Right renal pelvis (tissue), 4 donors: Measurements from ENCODE around the gene MFAP1. TPM values are rescaled to one million over a fixed set of nuclear protein-coding genes. Genes with fewer than 3 reads are reported as not detected.
A peak's percentile ranks its signal among the peaks of the same experiment; 100 is the strongest.
"Not testable (repeated sequence)": the region's sequence is repeated elsewhere in the genome, so short reads cannot be mapped to it uniquely, and the experiment has no call there.

Experiments used
- DNase-seq, 4 donors: peaks; one replicate each; pipeline ENCODE4 v3.0.0-alpha.2; 2013; ENCODE audit warnings: low read depth in 4 of 4, low spot score in 3 of 4, missing footprints in 1 of 4
- polyA plus RNA-seq, 4 donors: library from polyadenylated mRNA; unstranded; fragments of 120-200 nt; gene quantifications; one replicate each; pipeline ENCODE4 v1.2.1, GENCODE V29; 2013; ENCODE audit not compliant: insufficient read length in 4 of 4

Gene MFAP1, protein sequence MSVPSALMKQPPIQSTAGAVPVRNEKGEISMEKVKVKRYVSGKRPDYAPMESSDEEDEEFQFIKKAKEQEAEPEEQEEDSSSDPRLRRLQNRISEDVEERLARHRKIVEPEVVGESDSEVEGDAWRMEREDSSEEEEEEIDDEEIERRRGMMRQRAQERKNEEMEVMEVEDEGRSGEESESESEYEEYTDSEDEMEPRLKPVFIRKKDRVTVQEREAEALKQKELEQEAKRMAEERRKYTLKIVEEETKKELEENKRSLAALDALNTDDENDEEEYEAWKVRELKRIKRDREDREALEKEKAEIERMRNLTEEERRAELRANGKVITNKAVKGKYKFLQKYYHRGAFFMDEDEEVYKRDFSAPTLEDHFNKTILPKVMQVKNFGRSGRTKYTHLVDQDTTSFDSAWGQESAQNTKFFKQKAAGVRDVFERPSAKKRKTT
- 10 to 100 TPM; 63.6 to 69.5 (median 67.2) TPM for polyA plus RNA-seq

DNA sequence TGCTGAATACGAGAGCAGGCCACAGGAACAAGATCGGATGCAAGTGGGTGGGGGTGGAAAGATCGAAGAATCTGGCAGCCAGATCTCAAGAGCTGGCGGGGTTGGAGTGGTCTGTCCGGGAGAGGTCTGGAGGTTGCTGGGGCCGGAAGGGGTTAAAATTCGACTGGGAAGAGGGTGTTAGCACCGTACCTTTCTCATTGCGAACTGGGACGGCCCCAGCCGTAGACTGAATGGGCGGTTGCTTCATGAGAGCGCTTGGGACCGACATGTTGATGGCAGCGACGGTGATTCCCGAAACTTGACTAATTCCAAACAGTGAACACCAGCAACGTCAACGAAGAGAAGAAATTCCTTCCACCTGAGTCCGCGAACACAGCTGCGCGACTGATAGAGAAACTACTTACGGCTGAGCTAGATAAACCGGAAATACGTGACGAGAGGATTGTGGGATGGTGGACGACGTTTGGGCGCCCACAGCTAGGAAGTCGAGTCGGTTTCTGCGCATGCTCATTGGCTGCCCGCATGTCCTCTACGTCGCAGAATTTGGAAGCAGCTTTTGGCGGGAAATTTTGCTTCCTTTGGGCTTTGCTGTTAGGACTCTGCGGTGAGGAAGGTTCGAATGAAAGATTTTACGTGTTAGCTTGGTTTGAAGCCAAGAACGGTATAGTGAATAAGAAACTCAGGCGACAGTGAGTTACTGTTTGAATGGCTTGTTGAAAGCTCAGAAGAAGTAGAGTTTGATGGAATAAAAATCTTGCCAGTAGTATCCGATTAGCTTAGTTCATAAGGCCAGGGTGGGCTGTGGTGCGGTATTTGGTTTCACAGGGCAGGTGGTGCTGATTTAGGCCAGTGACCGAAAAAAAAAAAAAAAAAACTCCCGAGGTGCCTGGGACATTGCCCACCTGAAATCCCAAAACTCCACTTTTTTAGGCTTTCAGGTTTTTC, at the start of gene MFAP1:
Gene MFAP1, minus strand, starts transcription at position 389 of the 945 bp plus-strand sequence. Its CDS starts 121 bp downstream, at position 268.
- peak; percentile 89 to 93 (median 92) for DNase-seq

DNA sequence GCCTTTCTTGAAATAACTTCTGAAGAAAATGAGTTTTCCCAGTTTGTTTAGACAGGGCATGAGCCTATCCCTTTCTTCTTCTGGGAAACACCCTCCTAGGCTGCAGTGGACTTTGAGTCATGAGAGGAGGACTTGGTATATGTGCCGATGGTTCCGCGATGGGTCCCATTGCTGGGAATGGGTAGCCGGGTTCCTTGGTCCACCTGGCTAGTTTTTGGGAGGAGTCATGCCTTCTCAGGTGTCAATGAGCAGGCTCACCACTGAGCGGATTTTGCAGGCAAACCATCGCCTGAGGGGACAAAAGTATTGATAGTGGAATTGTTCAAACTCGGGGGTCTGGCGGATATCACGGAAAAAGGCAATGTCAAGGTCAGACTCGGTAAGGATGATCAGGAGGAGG, 49.2 kb upstream of the MFAP1 start:
- DNase-seq, result no peak

DNA sequence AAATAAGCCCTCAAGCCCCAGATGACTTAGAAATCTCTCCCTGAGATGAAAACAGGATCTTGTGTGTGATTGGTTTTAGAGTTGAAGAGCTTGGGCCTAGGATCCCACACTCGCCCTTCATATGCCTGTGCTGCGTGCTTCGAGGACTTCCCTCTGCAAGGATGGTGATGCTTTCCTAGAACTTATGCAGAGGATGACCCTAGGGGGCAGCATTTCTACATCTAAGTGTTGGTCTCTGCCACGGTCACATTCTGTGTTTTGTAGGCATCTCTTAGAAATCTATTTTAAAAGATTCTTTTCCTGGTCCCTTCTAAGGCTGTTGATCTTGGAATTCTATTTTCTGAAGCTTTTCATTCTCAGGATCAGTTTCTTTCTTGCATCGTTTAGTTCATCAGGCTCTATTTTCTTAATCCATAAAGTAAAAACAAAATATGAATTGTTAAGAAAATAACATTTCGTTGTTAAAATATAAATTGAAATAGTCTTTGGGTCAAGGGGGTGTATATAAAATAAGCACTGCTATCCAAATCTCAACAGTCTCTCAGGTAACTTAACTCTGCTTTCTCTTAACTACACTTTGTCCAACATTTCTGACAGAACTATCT, 48.0 kb upstream of the MFAP1 start:
- DNase-seq, result peak; percentile 44 to 61 (median 52)

DNA sequence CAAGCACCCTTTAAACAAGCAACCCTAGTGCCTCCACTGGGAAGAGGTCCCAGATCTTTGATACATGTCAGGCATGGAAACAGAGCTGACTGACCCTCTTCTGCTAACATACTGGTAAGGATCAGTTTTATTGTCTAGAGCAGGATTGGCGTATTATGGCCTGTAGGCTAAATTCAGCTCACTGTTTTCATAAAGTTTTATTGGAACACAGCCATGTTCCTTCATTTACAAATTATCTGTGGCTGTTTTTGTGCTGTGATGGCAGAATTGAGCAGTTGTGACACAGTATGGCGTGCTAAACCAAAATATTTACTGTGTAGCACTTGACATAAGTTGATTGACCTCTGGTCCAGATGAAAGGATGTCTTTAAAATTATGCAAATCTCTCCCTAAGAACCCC, 47.3 kb upstream of the MFAP1 start:
- DNase-seq, result no peak

DNA sequence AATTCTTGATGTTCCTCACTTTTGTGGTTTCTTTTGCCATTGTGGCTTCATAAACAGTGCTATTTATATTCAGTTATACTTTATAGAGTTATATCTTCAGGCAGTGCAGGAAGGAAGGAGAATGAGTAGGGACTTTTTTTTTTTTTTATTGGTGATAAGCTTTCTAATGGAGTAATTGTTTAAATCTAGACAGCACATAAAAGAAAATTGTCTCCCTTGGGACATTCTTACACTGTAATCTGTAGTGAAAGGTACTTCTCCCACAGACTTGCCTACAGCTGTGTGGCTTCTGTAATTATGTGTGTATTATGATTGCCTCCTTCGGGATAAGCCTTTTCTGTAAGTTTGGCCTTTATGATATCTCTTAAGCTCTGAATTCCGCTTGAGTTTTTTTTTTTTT, 43.9 kb upstream of the MFAP1 start:
- no peak for DNase-seq

DNA sequence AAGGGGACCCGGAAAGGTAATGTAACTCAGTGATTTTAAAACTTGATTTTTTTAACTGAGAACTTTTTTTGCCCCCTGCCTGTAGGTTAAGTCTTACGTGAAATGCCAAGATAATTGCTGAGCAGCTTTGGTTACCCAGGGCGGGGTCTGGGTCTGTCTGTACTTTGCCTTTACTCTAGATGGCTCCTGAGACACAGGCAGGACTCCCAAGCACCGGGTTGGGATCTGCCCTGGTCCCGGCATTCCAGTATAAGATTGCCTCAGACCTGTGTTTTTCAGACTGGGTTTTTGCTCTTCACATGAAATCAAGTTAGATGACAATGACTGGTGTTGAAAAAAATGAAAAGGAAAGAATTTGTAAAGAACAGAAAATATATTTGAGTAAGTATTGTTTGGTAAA, 42.6 kb upstream of the MFAP1 start:
- no peak for DNase-seq

DNA sequence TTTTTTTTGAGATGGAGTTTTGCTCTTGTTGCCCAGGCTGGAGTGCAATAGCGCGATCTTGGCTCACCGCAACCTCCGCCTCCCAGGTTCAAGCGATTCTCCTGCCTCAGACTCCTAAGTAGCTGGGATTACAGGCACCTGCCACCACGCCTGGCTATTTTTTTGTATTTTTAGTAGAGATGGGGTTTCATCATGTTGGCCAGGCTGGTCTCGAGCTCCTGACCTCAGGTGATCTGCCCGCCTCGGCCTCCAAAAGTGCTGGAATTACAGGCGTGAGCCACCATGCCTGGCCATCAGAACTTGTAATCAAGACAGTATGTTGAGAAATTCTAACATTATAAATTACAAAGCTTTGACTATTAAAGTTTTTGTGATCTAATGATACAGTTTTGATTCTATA, 42.1 kb upstream of the MFAP1 start:
- DNase-seq, result not testable (repeated sequence)

DNA sequence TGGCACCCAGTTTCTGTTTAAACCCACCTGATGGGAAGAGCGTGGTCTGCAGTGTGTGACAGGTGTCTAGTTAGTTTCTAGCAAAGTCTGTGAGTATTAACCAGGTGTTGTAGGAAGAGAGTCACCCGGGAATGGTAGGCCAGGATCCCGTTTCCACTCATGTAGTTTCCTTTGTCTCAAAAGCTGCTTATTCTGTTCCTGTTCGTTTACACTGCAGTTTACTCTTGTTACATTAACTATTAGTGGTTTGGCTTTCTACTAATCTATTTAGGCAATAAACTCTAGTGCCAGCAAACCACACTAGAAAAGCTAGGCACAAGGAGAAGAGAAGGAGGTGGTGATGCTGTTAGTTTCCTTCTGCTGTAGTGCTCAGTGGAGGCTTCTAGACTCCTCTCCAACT, 35.1 kb upstream of the MFAP1 start:
- DNase-seq, result no peak

DNA sequence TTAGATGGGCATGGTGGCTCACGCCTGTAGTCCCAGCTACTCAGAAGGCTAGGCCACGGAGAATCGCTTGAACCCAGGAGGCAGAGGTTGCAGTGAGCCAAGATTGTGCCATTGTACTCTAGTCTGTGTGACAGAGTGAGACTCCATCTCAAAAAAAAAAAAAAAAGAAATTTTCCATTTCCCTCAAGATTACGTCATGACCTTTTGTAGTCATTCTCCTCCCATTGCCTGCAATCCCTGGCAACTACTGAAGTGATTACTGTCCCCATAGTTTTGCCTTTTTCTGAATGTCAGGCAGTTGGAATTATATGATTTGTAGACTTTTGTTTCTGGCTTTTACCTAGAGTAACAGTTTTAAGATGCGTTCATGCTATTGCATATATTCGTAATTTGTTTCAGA, 30.3 kb upstream of the MFAP1 start:
- DNase-seq, result no peak

DNA sequence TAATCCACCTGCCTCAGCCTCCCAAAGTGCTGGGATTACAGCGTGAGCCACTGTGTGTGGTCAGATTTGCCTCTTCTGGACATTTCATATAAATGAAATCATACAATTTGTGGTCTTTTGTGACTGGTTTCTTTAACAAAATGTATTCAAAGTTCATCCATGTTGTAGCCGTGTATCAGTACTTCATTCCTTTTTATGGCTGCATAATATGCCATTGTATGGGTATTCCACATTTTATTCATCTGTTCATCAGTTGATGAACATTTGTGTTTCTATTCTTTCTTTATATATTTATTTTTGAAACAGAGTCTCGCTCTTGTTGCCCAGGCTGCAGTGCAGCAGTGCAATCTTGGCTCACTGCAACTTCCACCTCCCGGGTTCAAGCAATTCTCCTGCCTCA, 28.1 kb upstream of the MFAP1 start:
- DNase-seq, result no peak

DNA sequence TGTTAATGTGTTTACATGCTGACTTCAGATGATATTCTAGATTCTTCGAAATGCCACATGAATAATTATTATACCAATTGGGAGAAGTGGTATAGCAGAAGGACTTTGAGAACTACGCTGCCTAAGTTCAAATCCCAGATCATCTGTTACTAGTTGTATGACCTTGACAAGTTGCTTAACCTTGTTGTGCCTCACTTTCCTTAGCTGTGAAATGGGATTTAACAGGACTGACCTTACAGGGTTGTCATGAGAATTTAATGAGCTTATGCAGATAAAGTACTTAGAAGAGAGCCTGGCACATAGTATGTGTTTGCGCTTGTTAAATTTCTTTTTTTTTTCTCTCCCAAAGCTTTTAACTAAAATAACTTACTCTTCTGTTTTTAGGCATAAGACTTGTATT, 26.8 kb upstream of the MFAP1 start:
- DNase-seq, result no peak

DNA sequence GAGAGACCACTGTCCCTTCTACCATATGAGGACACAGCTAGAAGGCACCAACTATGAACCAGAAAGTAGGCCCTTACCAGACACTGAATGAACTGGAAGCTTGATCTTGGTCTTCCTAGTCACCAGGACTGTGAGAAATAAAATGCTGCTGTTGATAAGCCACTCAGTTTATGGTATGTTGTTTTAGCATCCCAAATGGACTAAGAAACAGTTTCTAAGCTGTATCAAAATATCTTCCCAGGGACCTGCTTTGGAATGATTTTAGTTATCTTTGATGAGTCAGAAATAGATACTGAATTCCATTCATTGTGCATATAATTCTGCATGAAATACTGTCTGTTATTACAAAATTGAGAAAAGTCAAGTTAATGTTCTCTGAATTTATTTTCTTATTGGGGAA, 20.9 kb upstream of the MFAP1 start:
- no peak for DNase-seq

DNA sequence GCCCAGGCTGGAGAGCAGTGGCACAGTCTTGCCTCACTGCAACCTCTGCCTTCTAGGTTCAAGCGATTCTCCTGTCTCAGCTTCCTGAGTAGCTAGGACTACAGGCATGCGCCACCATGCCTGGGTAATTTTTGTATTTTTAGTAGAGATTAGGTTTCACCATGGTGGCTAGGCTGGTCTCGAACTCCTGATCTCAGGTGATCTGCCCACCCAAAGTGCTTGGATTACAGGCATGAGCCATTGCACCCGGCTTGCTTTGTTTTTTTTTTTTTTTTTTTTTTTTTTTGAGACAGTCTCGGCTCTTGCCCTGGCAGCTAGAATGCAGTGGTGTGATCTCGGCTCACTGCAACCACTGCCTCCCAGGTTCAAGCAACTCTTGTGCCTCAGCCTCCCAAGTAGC, 8.0 kb upstream of the MFAP1 start:
- not testable (repeated sequence) for DNase-seq

DNA sequence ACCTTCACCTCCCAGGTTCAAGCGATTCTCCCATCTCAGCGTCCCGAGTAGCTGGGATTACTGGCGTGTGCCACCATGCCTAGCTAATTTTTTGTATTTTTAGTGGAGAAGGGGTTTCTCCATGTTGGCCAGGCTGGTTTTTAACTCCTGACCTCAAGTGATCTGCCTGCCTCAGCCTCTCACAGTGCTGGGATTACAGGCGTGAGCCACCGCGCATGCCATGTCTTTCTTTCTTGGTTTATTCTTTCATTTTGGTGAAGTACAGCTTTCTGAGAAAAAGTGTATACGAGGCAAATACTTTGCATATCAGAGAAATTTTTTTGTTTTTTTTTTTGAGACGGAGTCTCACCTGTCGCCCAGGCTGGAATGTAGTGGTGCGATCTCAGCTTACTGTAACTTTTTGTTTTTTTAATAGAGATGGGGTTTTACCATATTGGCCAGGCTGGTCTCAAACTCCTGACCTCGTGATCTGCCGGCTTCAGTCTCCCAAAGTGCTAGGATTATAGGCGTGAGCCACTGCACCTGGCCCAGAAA, 7.1 kb upstream of the MFAP1 start:
- DNase-seq, result not testable (repeated sequence)

DNA sequence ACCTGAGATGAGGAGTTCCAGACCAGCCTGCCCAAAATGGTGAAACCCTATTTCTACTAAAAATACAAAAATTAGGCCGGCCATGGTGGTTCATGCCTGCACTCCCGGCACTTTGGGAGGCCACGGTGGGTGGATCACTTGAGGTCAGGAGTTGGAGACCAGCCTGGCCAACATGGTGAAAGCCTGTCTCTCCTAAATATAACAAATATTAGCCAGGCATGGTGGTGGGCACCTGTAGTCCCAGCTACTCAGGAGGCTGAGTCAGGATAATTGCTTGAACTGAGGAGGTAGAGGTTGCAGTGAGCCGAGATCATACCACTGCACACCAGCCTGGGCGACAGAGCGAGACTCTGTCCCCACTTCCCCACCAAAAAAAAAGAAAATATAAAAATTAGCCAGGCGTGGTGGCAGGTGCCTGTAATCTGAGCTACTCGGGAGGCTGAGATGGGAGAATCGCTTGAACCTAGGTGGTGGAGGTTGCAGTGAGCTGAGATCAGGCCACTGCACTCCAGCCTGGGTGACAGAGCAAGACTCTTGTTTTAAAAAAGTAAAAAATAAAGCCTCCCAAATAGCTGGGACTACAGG, 6.3 kb upstream of the MFAP1 start:
- DNase-seq, result not testable (repeated sequence)

DNA sequence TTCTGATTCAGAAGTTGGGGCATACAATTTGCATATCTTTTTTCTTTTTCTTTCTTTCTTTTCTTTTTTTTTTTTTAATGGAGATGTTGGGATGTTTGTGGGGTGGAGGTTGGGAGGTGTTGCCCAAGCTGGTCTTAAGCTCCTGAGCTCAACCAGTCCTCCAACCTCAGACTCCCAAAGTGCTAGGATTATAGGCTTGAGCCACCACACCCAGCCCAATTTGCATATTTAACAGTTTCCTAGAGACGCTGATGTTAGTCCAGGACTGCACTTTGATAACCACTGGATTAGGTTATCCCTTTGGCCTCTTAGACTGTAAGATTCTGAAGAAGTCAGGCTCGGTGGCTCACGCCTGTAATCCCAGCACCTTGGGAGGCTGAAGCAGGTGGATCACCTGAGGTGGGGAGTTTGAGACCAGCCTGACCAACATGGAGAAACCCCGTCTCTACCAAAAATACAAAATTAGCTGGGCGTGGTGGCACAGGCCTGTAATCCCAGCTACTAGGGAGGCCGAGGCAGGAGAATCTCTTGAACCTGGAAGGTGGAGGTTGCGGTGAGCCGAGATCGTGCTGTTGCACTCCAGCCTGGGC, 5.6 kb upstream of the MFAP1 start:
- DNase-seq, result not testable (repeated sequence)

DNA sequence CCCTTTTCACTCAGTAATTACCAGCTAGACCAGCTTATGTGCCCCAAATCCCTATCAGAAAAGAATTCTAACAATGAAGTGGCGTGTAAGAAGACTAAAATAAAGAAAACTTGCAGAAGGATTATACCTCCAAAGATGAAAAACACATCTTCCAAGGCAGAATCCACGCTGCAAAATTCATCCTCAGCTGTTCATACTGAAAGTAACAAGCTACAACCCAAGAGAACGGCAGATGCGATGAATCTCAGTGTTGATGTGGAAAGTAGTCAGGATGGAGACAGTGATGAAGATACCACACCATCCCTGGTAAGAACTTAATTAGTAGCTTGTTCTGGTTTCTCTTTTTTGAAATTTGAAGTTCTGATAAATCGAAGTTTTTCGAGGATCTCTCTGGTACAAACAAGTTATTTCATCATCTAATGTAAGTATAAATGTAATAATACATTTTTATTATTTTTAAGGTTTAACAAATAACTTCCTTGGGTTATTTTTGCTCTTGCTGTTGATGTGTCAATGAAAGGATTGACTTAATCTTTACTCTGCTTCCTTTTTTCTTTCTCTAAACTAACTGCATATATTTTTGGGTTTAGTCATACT, 3.7 kb upstream of the MFAP1 start:
- no peak for DNase-seq

DNA sequence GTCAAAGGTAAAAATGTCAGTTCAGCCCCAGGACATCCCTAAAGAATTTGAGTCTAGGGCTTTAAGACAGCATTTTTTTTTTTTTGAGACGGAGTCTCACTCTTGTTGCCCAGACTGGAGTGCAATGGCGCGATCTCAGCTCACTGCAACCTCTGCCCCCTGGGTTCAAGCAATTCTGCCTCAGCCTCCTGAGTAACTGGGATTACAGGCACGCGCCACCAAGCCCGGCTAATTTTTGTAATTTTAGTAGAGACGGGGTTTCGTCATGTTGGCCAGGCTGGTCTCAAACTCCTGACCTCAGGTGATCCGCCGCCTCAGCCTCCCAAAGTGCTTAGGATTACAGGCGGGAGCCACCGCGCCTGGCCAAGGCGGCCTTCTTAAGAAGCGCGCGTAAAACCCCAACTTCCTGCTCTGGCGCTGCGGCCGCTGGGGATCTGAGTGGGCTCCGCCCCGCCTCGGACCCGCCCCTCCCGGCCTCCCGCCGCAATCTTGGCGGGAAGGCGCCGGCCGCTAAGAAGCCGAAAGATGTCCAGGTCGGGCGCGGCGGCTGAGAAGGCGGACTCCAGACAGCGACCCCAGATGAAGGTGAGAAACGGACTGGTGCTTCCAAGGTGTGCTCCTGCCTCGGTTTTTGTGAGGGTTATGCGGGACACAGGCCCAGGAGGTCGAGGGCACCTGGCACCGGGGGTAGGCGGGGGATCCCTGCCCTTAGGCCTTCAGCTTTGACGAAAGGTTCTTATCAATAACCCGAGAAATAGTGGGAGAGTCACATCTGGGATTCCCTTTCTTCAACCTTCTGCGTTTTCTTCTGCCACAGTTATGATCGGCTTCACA, 2.2 kb upstream of the MFAP1 start, which contains the start of gene WDR76:
Gene WDR76, plus strand, starts transcription at position 495 of the 834 bp plus-strand sequence. Its CDS starts 31 bp downstream, at position 526.
- peak; percentile 55 to 65 (median 61) for DNase-seq
